HG03175 (cell line): ENCODE measurements around the gene MACROD1.

ENCODE experiments used
- ATAC-seq: cut with Tn5 transposase; IDR thresholded peaks from one replicate; pipeline ENCODE4 v1.9.1; 2021; ENCODE audit warnings: mild to moderate bottlenecking, moderate library complexity; ENCODE audit not compliant: unreplicated experiment

The MACROD1 gene

DNA sequence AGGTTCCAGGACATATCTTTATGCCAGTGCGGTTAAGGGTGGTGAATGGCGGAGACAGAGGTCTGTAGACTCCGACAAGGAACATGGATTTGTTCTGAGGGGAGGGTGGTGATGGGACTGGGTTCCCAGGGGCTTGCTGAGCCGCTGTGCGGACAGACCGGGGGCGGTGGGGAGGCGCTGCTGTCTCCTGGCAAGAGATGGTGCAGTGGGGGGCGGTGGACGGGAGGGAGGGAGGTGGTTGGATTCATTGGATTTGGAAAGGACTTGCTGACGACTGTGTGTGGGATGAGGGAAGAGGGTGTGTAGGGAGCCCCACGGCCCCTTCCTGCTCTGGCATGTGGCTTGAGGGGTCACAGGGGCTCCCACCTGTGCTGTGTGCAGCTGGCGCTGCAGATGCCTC is 87.0 kb downstream of the MACROD1 start:
- ATAC-seq: no peak

DNA sequence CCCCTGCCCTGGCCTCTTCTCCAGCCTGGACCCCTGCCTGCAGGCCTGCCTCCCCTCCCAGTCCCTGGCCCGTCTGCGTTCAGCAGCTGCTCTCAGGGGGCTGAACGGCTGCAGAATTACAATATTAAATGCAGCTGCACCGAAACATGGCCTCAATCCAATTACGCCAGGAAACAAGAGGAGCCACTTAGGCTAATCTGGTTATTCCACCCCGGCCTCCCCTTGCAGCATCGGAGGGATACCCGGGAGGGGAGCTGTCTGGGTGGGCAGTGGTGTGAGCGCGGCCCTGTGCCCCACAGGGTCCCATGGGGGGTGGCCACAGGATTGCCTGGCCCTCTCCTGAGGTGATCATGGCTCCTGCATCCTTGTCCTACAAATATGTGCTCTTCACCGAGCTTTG is 87.6 kb downstream of the MACROD1 start:
- ATAC-seq: no peak

DNA sequence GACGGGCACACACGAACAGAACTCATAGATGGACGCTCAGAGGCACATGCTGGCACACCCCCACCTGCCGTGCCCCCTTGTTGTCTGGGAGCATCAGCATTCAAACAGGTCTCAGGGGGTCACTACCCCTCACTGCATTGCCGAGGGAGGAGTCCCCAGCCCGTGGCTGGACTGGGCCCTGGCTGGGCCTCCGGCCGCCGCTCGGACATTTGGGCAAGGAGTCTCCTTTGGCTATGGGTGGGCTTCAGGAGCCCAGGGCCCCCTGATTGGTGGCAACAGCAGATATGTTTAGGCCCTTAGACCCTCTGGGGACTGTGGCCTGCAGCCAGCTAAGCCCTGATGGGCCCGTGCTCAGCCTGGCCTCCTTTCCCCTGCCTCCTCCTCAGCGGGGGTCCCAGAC is 88.3 kb downstream of the MACROD1 start:
- no peak for ATAC-seq

DNA sequence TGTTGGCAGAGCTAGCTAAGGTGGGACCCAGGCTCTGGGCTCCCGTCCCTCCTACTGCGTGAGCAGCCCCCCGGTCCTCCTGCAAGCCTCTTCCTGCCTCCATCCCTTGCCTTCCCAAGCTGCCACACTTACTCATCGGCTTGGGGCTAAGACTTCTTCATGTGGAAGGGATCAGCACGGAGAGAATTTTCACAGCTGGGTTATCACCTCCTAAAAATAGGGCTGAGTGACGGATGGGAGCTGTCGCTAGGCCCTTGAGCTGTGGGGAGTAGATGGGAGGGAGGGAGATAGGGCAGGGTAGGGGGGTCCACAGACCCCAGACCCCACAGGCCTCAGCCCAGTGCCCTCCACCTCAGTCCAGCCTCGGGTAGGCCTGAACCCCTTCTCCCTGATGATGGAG is 89.2 kb downstream of the MACROD1 start:
- ATAC-seq: no peak

DNA sequence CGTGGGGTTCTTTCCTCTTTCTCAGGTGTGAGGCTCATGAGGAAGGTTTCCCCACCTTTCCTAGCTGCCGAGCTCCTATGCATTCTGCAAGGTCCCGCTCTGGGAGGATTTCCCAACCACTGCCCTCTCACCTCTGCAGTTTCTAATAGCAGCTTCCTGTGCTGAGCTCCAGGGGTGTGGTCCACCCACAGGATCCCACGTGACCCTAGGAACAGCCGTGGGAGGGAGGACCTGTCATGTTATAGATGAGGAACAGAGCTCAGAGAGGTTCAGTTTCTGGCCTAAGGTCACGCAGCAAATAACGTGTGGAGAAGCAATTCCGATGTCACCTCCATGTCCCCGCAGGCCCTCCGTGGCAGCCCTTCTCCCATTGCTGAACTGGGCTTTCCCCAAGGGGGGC is 91.7 kb downstream of the MACROD1 start:
- no peak for ATAC-seq

DNA sequence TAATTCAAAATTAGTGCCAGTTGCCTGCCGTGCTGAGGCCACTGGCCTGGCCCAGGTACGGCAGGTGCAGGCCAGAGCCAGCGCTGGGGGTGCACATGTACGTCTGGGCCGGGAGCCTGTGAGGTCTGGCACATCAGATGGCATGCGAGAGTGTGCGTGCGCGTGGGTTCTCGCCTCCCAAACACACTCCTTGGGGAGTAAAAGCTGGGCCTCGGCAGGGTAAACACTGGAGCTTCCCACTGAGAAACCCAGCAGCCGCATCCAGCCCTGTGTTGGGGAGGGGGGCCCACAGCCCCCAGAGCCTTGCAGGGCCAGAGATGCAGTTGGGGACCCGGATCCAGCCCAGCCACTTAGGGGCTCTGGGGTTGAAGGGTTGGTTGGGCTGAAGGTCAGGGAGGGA is 92.4 kb downstream of the MACROD1 start:
- ATAC-seq: no peak

DNA sequence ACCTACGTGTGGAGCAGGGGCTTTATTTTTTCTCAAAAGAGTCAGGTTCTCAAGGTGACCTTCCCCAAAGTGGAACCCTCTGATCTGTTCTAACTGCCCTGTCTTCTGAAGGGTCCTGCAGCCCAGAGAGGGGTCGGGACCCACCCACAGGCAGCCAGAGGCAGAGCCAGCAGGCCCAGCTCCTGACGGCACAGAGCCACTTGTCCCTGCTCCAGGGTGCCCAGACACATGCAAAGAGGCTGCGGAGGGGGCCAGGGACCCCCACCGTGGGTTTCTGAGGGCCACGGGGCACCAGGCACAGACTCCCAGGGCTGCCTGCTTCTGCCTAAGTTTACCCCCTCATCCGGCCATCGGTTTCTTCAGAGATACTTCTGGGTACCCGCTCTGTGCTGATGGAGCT is 93.0 kb downstream of the MACROD1 start:
- no peak for ATAC-seq

DNA sequence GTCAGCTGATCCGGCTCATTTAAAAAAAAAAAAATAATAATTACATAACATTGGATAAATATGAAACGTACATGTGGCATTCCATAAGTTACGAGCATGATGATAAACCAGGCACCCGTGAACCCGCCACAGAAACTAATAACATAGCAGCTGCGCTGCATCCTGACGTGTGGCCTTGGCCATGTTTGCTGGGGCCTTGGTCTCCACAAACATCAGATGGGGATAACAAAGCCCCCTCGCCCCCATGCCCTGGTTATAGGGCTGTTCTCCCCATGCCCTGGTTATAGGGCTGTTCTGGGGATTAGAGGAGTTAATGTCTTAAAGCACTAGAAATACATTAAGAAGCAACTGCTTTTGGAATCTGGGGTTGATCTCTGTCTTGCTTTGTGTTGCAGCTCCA is 93.5 kb downstream of the MACROD1 start:
- ATAC-seq: no peak

DNA sequence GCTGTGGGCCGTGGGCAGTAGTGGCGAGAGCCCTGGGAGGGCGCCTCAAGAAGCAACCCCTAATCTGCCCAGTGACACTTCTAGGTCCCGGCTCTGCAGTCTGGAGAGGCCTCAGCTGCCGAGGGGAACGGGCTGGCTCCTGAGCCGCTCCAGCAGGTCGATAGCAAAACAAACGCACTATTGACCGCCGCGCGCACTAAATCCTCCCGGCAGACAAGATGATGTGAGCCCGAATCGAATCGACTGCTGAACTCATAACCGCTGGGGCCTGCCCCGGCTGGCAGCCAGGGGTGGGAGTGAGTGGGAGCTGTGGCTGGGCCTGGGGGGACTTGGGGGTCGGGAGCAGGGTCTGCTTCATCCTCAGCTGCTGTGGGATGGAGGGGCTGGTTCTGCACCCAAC is 94.1 kb downstream of the MACROD1 start:
- ATAC-seq: no peak

DNA sequence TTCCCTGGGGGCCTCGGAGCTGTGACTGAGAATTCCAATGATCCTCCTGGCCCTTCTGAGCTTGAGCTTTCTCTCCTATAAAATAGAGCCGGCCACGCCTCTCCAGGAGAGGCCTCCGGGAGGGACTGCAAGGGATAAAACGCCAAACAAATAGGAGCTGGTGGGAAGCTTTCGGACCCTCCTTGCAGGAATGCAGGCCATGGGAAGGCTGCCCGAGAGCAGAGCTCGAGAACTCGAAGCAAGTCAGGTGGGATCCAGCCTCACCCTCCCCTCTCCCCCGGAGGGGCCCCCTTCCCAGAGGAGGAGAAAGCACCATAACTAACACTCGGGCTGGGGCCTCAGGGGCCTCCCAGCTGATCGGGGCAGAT is 95.6 kb downstream of the MACROD1 start:
- no peak for ATAC-seq

DNA sequence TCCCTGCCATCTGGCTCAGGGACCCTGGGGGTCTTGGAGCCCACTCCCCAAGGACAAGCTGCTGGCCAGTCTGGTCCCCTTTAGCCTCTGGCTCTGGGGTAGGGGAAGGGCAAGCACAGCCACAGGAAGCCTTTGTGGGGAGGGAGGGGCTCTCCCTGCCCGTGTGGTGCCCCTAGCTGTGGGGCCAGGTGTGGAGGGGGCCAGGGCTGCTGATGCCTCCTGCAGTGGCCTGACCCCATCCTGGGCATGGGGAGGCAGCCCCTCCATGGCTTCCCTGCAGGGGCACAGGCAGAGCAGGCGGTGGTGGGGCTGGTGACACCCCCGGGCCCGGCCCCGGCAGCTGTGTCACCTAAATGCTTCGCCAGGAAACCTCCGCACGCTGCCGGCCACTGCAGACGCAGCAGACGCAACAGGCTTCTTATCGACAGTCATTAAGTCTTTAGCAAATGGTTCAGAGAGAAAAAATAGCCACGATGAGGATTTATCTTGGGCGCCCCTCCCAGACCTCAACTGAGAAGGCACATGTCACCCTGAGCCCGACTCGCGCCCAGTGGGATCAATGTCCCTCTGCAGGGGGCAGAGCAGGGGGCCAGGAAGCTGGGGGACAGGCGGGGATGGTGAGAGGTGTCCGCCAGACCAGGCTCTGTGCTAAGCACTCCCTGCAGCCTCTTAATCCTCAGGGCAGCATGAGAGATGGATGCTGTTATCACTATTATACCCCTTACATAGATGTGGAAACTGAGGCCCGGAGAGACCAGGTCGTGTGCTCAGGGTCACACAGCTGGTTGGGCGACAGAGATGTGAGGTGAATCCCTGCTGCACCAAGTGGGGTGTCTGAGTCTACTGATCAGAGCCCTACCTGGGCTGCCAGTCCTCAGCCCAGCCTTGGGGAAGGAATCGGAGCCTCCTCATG is 96.3 kb downstream of the MACROD1 start:
- ATAC-seq: no peak

DNA sequence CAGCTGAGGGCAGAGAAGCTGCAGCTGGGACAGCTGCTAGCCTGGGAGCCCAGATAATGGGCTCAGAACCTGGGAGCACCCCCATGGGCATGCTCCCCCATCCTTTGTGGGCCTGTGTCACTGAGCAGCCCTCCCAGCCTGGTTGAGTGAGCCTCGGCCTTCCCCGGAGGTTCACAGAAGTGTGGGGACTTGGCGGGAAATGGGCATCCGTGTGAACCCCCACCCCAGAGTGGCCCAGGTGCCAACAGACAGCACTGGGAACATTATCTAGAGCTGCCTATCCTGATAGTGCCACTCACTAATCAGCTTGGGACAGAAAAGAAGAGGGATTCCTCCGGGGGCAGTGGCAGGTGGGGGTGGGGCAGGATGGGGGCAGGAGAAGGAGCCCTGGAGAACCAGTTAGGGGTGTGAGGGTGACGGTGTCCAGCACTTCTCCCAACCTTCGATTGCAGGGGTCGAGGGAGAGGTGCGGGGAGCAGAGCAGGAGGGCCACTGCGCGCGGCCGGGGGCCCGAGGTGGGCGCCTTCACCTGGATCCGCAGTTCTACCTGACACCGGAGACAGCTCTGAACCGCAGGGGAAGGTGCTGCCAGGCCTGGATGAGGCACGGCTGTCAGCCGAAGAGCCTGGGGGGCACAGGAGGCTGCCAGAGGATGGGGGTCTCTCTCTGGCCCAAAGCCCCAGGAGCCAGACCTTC is 97.1 kb downstream of the MACROD1 start:
- ATAC-seq: no peak

DNA sequence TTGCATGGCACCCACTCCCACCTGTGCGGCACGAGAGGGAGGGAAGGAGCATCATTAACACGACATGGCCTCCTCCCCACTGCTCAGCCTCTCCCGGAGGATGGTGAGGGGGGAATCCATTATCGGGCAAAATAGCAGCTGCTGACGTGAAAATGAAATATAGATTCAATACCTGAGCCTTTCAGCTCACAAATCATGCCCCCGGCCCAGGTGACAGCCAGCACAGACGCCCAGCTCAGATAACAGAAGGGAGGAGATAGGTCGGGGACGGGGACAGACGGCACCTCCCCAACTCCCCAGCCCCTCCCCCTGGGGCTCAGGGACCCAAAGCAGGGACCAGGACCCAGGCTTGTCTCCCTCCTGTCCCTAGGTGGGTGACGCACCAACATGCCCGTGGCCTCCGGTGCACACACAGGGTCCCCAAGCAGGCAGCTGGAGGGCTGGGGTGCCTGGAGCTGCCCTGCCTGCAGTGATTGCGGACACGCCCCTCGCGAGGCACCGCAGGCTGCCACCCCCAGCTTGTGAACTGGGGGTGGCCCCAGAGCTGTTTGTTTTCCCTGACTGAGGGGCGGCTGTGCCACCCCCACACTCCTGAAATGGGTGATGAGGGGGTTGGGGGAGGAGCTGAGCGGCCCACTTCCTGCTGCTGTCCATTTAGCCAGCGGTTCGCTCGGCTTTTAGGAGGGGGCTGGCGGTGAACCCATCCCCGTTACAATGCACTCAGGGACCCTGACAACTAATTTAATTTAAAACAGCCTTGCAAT is 98.5 kb downstream of the MACROD1 start:
- ATAC-seq: no peak

DNA sequence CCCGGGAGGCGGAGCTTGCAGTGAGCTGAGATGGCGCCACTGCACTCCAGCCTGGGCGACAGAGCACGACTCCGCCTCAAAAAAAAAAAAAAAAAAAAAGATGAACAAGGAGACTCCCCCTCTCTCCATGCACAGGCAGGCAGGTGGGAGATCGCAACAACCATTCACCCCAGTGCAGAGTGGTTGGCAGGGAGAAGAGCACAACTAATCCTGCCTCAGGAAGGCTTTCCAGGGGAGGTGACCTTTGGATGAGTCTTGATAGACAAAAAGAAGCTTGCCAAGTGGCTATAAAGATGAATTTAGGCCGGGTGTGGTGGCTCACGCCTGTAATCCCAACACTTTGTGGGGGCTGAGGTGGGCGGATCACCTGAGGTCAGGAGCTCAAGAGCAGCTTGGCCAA is 100.2 kb downstream of the MACROD1 start:
- no peak for ATAC-seq

DNA sequence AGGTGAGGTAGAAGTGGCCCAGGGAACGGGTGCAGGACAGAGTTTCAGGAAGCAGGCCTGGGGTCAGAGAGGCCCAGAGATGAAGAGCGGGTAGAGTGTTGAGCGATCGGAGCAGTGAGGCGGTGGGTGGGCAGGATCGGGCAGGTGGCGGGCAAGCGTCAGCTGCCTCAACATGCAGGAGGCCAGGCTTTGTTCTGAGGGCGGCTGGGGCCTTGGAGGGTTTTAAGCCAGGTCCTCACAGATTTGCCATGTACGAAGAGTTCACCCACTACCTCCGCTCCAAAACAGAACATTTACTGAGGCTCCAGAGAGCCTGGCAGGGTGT is 100.8 kb downstream of the MACROD1 start:
- no peak for ATAC-seq

DNA sequence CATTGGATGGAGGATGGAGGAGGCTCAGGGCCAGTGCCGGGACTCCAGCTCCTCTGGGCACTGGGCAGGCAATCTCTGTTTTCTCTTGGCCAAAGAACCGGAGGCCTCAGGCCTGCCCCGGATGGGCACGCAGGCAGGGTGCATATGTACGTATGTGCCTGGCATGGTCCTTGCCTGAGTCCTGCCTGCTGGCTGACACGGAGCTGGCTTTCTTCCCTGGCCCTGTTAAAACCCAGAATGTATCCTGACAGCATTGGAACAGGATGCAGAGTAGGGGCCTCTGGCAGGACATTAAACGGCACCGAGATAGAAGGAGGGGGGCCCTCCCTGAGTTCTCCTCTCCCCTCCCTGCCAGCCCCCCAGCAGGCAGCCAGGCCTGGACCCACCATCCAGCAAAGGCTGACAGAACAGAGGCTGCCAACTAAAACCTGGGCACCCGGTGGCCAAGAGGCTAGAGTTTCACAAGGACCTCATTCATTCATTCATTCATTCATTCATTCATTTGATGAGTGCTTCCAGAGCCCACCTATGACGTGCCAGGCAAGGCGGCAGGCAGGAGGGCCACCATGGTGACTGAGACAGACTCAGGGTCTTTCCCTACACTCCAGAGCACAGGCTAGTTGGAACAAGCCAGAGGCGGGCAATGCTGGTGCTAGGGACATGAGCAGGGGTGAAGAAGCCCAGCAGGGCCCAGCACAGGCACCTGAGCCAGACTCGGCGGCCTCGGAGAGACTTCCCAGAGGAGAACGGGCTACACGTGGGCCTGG is 101.4 kb downstream of the MACROD1 start:
- ATAC-seq: no peak

DNA sequence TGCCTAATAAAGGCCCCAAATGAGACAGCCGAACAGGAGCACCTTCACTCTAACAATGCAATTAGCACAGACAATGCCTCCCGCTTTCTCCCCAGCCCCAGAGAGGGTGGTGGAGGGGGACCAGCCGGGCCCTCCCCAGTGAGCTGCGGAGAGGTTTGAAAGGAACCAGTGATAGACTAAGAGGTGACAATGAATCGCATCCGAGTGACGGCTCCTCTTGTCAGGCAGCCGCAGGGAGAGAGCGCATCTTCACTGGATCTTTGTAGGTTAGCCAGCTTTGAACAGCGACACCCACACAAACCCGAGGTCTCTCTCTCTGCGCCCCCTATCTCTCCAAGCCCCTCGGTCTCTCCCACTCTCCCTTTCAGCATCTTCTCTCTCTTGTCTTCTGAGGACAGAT is 102.1 kb downstream of the MACROD1 start:
- ATAC-seq: no peak

DNA sequence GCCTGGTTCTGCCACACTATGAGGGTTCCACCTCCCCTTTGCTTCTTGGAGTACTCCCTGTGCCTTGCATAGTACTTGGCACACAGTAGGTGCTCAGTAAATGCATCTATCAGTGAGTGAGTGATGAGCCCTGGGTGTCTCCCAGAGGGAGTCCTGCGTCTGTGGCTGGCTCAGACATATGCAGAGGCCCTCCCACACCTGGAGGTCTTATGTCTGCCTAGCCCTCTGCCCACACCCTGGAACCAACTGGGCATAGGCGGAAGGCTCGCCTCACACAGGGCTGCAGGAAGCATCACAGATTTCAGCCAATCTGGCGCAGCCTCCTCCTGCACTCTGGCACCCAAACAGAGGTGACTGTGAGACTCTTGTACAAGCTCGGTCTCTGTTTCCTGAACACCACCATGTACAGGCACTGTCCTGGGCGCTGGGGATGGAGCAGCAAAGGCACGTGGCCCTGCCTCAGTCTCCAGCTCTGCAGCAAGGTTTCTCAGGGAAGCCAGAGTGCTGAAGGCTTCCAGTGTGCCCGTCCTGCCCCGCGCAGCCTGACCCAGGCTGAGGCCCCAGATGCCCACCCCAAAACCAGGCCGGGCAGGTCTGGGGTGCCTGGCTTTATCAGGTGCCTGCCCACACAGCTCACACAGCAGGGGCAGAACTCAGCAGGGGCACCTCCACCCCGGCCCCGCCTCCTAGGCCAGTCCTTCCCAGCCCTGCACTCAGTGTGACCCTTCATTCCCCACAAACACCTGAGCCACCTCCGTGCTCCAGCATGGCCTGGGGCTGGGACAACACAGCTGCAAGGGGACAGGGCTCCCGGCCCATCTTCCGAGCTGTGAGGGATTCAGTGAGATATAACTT is 103.5 kb downstream of the MACROD1 start:
- ATAC-seq: no peak

DNA sequence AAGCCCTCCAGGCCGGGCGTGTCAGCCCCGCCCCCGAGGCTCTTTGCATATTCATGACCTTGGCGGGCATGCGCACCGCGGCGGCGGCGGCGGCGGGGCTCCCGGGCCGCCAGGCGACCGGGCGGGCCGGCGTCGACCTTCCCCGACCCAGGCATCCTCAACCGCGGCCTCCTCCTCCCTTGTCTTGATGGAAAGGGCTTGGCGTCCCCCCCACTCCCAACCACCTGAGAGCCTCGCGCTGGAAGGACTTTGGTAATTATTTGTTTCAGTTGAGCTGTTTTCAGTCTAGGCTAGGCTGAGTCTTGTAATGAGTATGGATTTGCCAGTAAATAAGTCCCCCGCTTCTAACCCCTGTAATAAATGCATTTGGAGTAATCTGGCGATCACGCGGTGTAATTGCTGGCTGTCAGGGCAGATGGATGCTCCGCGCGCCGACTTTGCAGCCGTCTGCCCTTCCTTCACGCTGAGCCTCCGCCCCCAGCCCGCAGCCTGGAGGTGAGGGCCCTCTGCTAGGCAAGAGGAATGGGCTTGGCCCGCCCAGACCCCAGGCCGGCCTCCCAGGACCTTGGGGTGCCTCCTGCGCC is 105.0 kb downstream of the MACROD1 start:
- ATAC-seq: peak; percentile 50
